Left ventricle myocardium inferior (tissue), 1 donor: ENCODE data around the gene FOXJ2. TPM values are rescaled to one million over a fixed set of nuclear protein-coding genes. Genes with fewer than 3 reads are reported as not detected.
A peak's percentile ranks its signal among the peaks of the same experiment; 100 is the strongest.

Experiments used
- DNase-seq: peaks from one replicate; pipeline ENCODE4 v3.0.0-alpha.2; 2020
- H3K27ac ChIP-seq: fragments of 200-600 bp; replicated peaks from 2 replicates; pipeline ENCODE4 v1.8.0; 2021
- H3K27me3 ChIP-seq: fragments of 200-600 bp; 2 replicates; pipeline ENCODE4 v1.8.0; 2021; ENCODE audit warnings: low read depth
- H3K36me3 ChIP-seq: fragments of 200-600 bp; 2 replicates; pipeline ENCODE4 v1.8.0; 2021
- H3K4me1 ChIP-seq: fragments of 200-600 bp; 2 replicates; pipeline ENCODE4 v1.8.0; 2021
- H3K4me3 ChIP-seq: fragments of 200-600 bp; 2 replicates; pipeline ENCODE4 v1.8.0; 2021; ENCODE audit warnings: mild to moderate bottlenecking, moderate library complexity
- H3K9me3 ChIP-seq: fragments of 200-600 bp; replicated peaks from 2 replicates; pipeline ENCODE4 v1.8.0; 2021
- CTCF ChIP-seq: fragments of 200-600 bp; IDR thresholded peaks from 2 replicates; pipeline ENCODE4 v1.8.0; 2021; ENCODE audit warnings: antibody characterized with exemption, mild to moderate bottlenecking, borderline replicate concordance
- intact Hi-C: fragments of 100-400 bp; cut with micrococcal nuclease; formaldehyde crosslinking; loops from one replicate; pipeline ENCODE4 v1.11.0; 2022
- total RNA-seq: library from RNA; stranded (reverse); fragmentation: NEBNext Ultra II Directional; extraction: Animal tissue kit (Norgen Biotek cat#: 25700); gene quantifications from one replicate; pipeline ENCODE4 v1.2.1, GENCODE V29; 2021
- donor health status: DM: no; HTN: yes; CAD: no; lungs with severe emphysema.

FOXJ2 gene
- total RNA-seq, 1 donor from 2014 or later, result 22.1 TPM

GRCh38 chr12:8034802-8035201 is 2.3 kb downstream of the FOXJ2 start:
- intact Hi-C loops, result no loop called here

GRCh38 chr12:8035440-8036010 is 3.0 kb downstream of the FOXJ2 start:
- intact Hi-C loops, result no loop called here
- Histone ChIP-seq H3K4me3 (peak overlapping the region; percentile 97), H3K36me3 (peaks cover 8% of the 10 kb centered on the region), H3K4me1 (peaks cover 88% of the 10 kb centered on the region), H3K27ac (peak overlapping the region; percentile 97), H3K9me3 (no peaks in the 10 kb centered on the region), H3K27me3 (no peaks in the 10 kb centered on the region)
- no peak for DNase-seq
- no peak for TF ChIP-seq CTCF

More at GRCh38 chr12:8034802-8035201, 2.3 kb downstream of the FOXJ2 start:
- H3K4me1 ChIP-seq, result peaks cover 84% of the 10 kb centered on the region
- peak overlapping the region; percentile 97 for H3K4me3 ChIP-seq
- H3K27me3 ChIP-seq, result no peaks in the 10 kb centered on the region
- DNase-seq, result no peak
- H3K27ac ChIP-seq, result peak overlapping the region; percentile 97
- TF ChIP-seq CTCF, result no peak
- peaks cover under 1% of the 10 kb centered on the region for H3K36me3 ChIP-seq
- H3K9me3 ChIP-seq, result no peaks in the 10 kb centered on the region

GRCh38 chr12:8036346-8036745 is 3.8 kb downstream of the FOXJ2 start:
- intact Hi-C loops, result no loop called here

GRCh38 chr12:8037046-8037663 is 4.6 kb downstream of the FOXJ2 start:
- H3K4me3 ChIP-seq, result peak overlapping the region; percentile 97
- peak overlapping the region; percentile 97 for H3K27ac ChIP-seq
- no peak for TF ChIP-seq CTCF
- H3K9me3 ChIP-seq, result no peaks in the 10 kb centered on the region
- H3K4me1 ChIP-seq, result peaks cover 77% of the 10 kb centered on the region
- intact Hi-C loops, result no loop called here
- DNase-seq, result no peak
- no peaks in the 10 kb centered on the region for H3K27me3 ChIP-seq
- H3K36me3 ChIP-seq, result peaks cover 24% of the 10 kb centered on the region

More at GRCh38 chr12:8036346-8036745, 3.8 kb downstream of the FOXJ2 start:
- H3K36me3 ChIP-seq, result peaks cover 16% of the 10 kb centered on the region
- no peaks in the 10 kb centered on the region for H3K9me3 ChIP-seq
- H3K27ac ChIP-seq, result peak overlapping the region; percentile 97
- H3K4me3 ChIP-seq, result peak overlapping the region; percentile 97
- H3K27me3 ChIP-seq, result no peaks in the 10 kb centered on the region
- peak; percentile 45 for DNase-seq
- TF ChIP-seq CTCF, result no peak
- peaks cover 85% of the 10 kb centered on the region for H3K4me1 ChIP-seq

GRCh38 chr12:8037947-8038346 is 5.4 kb downstream of the FOXJ2 start:
- H3K9me3 ChIP-seq, result no peaks in the 10 kb centered on the region
- intact Hi-C loops, result no loop called here
- H3K4me1 ChIP-seq, result peaks cover 72% of the 10 kb centered on the region
- H3K4me3 ChIP-seq, result peak overlapping the region; percentile 97
- H3K27ac ChIP-seq, result peak overlapping the region; percentile 97
- no peaks in the 10 kb centered on the region for H3K27me3 ChIP-seq
- DNase-seq, result no peak
- H3K36me3 ChIP-seq, result peaks cover 32% of the 10 kb centered on the region
- TF ChIP-seq CTCF, result no peak
